Inflammatory macrophage (primary cell): Measurements from ENCODE around the gene NPLOC4.

Experiments
- DNase-seq, 2 donors: peaks; one replicate each; pipeline ENCODE4 v3.0.0-alpha.2; 2020 to 2022
- total RNA-seq, 18 experiments: gene quantifications; one replicate each; lab custom pipeline; 2026; ENCODE audit warnings: mixed read lengths in 6 of 18, inconsistent platforms in 2 of 18; lab: John Stamatoyannopoulos, UW

Gene NPLOC4
- total RNA-seq = 126 to 276 (median 167) reads per million in 18 experiments

DNA sequence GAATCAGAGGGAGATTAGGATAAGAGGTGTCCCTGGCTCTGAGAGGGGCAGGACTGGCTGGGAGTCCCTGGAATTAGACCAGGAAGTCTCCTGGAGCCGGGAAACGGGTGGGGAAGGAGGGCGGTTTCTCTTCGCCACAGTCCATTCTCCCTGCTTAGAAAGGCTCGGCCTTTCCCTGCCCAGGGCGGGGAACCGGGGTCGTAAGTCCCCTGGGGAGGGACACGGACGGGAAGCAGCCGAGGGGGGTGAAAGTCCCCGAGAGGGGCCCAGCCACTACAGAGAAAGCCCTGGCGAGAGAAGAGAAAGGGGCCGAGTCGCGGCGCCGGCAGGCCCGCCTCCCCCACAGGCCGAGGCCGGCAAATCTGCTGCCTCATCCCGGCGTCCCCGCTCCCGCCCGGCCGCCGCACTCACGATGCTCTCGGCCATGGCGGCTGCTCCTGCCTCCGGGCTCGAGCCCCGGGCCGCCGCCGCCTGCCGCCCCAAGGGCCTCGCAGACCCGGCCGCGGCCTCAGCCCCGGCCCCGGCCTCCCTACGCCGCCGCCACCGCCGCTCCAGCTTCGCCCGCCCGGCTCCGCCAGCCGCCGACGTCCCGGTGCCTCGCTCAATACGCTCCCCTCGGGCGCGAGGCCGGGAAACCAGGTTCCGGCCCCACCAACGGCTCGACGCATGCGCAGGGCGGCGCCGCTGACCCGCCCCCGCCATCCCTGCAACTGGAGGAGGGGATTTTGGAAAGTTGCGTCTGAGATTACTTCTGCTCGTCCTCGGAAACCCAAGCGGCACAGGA, at the start of gene NPLOC4, which contains the start of gene TSPAN10:
Gene NPLOC4, minus strand, starts transcription at position 608 of the 784 bp plus-strand sequence. Its CDS starts 182 bp downstream, at position 426.
Gene TSPAN10, plus strand, starts transcription at position 692 of the 784 bp plus-strand sequence. CDS start 5,217 bp downstream, outside the sequence.
- DNase-seq = peak; percentile 90 to 94

DNA sequence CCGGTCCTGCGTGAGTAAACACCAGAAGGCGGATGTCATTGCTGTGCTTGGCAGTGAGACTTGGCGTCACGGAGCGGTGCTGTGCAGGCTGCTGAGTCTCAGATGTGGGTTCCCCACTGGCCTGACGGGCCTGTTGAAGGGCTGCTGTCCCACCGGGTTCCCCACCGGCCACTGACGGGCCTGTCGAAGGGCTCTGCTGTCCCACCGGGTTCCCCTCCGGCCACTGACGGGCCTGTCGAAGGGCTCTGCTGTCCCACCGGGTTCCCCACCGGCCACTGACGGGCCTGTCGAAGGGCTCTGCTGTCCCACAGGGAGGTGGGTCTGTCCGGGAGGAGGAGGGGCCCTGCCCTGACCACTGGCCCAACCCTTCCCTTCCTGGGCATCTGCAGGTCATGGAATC, 49.7 kb upstream of the NPLOC4 start:
- DNase-seq = no peak

DNA sequence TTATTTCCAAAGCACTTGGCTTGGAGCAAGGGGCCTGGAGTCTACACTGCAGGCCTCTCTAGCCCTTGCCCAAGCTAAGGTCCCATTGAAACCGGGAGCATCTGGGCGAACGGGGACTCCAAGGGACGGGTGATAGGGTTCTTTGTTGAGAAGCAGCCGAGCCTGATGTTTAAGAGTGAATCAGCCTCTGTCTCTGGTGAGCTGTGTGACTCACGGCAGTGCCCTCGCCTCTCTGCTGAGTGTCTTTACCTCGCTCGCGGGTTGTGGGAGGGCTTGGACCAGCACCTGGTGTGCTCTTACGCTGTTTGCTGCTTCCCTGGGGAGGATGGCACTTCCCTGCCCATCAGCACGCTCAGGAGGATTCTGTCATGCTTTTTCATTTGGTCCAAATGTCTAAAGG, 48.2 kb upstream of the NPLOC4 start:
- no peak for DNase-seq

DNA sequence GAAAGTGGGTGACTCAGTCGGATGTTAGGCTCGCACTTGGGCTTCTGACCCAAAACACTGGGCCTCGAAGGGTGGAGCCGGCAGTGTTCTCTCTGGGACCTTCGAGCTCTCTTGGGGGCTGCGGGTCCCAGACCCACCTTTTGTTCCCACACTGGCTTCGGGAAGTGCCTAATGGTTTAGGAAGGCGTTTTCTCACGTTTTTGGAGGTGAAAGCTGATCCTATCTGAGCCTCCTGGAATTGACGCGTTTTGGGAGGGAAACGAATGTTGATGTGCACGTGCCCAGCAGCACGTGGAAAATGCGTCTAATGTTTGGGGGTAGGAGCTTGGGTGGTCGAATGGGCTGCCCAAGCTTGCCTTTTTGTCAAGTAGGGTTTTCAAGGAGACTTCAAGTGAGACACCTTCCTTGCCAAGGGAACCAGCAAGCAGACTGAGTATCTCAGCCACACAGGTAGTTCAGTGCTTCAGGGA, 47.6 kb upstream of the NPLOC4 start:
- peak in 1 of 2 donors; percentile 52 for DNase-seq

DNA sequence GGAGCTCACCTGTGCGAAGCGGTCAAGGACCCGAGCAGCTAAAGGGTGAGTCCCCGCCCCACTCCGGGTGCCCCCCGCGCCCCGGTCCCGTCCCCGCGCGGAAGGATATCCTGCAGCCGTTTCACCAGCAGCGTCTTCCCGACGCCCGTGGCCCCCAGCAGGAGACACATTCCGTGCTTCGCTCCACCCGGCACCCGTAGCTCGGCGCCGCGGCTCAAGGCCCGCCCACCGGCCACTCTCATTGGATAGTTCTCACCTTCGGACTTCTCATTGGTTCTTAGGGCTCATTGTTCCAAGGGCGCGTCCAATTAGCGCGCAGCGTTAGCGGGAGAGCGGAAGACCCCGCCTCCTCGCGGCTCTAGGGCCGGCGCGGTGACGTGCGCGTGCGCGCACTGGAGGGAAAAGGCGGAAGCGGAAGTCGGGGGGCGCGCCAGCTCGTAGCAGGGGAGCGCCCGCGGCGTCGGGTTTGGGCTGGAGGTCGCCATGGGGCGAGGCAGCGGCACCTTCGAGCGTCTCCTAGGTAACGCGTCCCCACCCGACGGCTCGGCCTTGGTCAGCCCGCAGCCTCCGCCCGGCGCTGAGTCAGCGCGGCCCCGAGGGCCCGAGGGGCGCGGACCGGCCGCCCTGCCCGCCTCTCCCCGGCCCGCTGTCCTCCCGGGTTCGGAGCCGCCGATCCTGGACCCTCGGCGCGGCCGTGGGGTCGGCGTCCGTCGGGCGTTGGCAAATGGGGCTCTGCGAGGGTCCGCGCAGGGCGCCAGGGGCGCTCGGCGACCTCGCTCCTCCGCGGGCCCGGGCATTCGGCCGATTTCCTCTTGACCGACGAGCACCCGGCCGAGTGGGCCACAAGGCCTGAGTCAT, 46.9 kb upstream of the NPLOC4 start, which contains the start of the genes ARL16 and HGS:
Gene ARL16, minus strand, starts transcription at position 214 of the 858 bp plus-strand sequence. Its CDS starts 44 bp downstream, at position 170.
Gene HGS, plus strand, starts transcription at position 428 of the 858 bp plus-strand sequence. Its CDS starts 56 bp downstream, at position 484.
- peak; percentile 100 for DNase-seq

DNA sequence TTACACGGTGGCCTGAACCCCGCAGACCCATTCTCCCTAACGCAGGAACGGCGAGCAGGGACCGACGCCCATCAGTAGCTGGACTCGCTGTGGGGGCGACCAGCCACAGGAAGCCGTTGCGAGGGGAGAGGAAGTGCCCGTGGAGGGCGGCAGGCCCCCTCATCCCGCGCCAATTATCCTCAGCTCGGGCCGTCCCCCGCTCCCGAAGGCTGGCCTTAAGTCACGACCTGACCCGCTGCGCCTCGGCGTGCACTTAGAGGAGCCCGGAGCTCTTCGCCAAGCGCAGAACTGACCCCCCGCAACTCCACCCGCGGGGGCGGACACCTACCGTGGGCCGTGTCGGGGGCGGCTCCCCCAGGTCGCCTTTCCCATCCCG, 46.3 kb upstream of the NPLOC4 start:
- DNase-seq = peak; percentile 19 to 61

DNA sequence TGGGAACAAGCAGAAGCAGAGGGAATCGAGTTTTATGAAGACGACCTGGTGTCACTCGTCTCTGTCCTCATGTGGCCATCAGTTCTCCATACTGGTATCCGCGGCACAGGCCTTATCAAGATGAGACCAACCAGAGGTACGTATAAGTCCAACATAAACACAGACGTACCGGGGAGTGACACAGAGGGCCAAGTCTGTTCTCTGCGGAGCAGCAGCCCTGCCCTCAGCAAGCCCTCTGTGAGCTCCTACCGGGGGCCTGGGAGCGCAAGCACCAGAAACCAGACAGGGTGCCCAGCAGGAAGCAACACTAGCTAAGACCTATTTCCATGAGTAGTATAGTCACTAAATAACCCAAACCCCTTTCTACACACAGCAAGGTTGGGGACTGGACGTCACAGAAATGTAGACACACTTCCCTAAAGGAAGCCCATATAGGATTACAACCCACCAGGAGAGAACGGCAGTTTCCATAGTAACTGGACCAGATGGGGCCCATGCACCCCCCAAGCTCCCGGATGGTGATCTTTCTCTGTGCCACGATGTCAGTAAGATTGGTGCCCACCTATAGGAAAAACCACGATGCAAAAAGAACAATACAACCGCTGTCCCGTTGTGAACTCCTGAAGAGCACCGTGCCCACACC, 45.8 kb upstream of the NPLOC4 start:
- DNase-seq = no peak

DNA sequence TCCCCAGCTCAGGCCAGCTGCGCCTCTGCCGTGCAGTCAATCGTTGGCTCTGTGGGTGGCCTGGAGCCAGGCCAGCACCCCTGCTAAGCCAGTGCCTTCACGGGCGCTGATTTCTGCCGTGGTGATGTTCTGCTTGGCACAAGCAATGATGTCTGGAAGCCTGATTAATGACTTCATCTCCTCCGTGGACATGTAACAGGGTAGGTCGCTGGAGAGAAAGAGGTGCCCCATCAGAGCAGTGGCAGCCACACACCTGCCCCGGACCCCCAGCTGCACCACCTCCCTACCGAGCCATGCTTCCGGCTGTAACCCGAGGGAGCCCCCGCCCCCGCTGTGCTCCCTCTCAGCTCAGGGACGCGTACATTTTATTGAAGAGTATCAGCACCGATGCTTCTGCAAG, 44.8 kb upstream of the NPLOC4 start:
- no peak for DNase-seq

DNA sequence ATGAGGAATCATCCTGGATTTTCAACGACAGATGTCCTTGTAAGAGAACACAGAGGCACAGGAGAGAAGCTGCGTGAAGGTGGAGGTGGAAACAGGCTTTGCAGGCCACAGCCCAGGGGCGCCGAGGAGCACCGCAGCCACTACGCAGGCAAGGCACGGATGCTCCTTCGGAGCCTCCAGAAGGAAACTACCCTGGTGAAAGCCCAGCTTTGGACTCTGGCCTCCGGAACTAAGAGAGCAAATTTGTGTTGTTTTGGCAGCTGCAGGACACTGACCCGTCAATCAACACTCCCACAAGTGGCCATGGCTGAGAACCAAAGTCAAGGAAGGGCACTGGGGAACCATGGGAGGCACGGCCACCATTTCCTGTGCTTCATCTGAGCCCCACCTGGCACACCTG, 43.2 kb upstream of the NPLOC4 start:
- no peak for DNase-seq

DNA sequence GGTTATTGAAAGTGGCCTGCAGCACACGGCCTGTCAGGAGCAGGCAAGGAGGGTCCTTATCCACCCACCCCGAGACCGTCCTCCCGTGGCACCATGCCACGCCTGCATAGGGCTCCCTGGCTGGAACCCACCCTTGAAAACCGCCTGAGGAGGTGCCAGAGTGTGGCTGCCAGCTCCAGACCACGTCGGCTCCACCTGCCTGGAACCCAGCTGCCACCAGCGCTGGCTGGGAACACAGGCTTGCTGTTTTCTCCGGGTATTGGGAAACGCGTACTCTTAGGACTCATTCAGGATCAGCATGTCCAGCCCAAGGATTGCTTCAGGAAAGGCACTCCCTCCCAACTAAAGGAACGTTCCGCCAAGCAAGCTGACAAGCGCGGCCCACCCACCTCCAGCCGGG, 40.0 kb upstream of the NPLOC4 start:
- no peak for DNase-seq

DNA sequence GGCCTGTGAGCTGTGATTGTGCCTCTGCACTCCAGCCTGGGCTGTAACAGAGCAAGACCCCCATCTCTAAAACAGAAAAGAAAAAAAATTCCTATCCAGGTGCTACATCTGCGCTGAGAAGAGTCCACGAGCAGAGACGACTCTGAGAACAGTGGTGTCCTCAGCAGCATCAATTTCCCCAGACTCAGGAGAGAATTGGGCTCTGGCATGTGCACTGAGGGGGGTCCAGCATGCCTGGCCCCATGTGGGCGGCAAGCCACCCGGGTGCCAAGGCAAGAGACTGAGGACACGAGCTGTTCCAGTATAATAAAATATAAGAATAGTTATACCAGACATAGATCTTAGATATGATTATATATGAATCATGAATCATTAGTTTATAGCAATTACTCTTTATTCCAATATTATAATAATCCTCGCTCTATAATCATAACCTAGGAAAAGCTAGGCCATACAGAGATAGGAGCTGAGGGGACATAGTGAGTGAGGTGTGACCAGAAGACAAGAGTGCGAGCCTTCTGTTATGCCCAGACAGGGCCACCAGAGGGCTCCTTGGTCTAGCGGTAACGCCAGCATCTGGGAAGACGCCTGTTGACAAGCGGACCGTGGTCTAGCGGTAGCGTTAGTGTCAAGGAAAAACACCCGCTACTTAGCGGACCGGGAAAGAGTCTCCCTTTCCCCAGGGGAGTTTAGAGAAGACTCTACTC, 38.8 kb upstream of the NPLOC4 start:
- DNase-seq = peak; percentile 9 to 11

DNA sequence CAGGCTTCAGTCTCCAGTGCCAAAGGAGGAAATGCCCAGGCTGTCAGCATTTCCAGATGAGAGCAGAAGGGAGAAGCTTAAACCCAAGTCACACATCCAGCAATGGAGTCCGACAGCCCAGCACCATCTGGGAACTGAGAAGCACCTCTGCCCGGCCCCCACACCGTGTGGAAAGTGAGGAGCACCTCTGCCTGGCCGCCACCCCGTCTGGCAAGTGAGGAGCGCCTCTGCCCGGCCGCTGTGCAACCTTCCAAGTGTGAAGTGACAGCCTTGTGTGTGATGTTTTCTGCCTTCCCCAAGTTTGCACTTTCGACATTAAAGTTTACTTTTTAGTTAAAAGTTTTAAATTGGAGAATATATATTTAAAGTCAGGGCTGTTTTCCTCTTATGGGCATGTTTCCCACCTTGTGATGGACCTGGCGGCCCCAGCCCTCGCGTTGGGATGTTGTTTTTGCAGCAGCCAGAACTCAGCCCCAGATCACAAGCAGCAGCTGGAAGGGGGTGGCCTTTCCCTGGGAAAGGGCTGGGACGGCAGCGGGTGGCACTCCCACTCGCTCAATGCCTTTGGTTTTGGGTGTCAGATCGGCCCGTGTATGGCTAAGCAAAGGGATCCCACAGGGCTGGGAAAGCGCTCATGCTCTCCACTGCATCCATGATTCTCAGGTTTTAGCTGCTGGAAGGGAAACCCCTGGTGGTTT, 36.8 kb upstream of the NPLOC4 start:
- DNase-seq = no peak

DNA sequence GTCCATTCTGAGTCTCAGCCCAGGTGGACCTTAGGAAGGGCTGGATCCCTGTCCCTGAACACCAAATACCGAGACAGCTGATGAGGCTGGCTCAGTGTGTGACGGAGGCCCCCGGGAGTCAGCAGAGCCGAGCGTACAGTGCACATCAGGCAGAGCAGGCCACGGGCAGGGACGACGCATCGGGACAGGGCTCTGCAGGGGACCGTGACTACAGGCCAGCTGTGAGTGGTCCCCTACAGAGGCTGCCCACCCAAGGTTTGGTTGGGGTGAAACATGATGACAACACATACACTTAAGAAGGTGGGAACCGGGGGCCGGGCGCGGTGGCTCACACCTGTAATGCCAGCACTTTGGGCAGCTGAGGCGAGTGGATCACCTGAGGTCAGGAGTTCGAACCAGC, 36.0 kb upstream of the NPLOC4 start:
- DNase-seq = no peak

DNA sequence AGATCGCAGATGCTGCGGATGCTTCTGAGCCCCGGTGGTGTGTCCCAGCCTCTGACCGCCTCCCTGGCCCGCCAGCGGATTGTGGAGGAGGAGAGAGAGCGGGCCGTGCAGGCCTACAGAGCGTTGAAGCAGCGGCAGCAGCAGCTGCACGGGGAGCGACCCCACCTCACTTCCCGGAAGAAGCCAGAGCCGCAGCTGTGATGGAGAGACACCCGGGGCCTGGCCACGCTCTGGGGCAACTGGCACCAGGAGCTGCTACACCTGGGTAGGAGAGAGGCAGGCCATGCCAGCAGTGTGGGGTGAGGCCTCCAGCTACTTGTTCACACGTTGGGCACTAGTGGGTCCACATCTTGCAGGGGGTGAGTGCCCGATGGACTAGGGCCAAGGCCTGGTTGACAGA, 35.6 kb upstream of the NPLOC4 start:
- no peak for DNase-seq

DNA sequence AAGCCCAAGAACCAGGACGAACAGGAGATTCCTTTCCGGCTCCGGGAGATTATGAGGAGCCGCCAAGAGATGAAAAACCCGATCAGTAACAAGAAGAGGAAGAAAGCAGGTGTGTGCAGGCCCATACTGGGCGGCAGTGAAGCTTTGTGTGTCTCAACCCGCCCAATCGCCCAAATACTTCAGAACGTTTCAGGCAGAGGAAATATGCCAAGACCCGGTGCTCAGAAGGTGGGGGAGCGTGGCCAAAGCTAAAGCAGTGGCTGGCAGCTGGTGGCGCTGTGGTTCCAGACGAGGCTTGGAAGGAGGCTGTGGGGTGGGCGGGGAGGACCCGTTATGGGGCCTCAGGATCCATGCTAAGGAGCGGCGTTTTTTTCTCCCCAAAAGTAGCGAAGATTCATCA, 30.8 kb upstream of the NPLOC4 start:
- peak in 1 of 2 donors; percentile 8 for DNase-seq

DNA sequence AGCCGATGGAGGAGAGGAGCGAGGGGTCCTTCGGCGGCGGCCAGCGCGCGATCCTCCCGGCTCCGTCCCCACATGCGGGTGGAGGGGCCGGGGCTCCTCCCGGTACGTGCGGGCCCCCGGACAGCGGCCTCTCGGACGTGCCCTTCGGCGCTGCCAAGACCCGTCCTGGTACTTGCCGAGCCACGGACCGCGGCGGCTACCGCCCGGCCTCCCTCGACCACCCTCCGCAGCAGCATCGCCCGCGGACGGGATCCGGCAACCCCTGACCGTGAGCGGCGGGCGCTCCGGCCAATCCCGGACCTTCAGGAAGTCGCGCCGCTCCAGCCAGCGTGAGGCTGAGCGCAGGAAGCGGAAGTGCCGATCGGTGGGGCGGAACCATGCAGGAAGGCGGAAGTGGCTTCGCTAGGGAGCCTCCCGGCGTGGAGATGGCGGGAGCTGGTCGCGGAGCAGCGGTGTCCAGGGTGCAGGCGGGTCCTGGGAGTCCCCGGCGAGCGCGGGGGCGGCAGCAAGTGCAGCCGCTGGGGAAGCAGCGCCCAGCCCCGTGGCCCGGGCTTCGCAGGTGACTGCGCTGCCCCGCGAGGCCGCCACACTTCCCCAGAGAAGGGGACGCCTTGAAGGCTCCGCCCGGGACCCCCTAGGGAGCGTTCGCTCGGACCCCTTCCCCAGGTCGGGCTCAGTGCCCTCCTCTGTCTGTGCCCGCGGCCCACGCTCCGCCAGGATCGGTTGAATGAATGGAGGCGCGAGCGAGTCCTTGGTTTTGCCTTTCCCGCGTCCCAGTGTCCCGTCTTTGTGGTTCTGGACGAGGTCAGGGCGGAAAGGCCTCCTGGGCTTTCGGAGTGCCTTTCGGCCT, 29.7 kb upstream of the NPLOC4 start, which contains the start of the genes CCDC137 and OXLD1:
Gene CCDC137, plus strand, starts transcription at position 396 of the 850 bp plus-strand sequence. Its CDS starts 30 bp downstream, at position 426.
Gene OXLD1, minus strand, starts transcription at position 264 of the 850 bp plus-strand sequence. Its CDS starts 28 bp downstream, at position 236.
- DNase-seq = peak; percentile 97 to 99

DNA sequence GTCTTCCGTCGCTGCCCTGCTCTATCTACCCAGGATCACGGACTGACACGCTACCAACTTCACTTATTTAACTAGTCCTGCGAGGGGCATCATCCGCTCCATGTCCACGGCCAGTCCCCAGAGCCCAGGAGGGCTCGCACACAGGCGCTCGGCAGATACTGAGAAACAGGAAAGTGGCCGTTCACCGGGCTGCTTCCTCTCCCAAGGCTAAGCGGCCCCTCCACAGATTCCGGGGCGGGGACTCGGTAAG, 29.1 kb upstream of the NPLOC4 start:
- DNase-seq = peak in 1 of 2 donors; percentile 21

DNA sequence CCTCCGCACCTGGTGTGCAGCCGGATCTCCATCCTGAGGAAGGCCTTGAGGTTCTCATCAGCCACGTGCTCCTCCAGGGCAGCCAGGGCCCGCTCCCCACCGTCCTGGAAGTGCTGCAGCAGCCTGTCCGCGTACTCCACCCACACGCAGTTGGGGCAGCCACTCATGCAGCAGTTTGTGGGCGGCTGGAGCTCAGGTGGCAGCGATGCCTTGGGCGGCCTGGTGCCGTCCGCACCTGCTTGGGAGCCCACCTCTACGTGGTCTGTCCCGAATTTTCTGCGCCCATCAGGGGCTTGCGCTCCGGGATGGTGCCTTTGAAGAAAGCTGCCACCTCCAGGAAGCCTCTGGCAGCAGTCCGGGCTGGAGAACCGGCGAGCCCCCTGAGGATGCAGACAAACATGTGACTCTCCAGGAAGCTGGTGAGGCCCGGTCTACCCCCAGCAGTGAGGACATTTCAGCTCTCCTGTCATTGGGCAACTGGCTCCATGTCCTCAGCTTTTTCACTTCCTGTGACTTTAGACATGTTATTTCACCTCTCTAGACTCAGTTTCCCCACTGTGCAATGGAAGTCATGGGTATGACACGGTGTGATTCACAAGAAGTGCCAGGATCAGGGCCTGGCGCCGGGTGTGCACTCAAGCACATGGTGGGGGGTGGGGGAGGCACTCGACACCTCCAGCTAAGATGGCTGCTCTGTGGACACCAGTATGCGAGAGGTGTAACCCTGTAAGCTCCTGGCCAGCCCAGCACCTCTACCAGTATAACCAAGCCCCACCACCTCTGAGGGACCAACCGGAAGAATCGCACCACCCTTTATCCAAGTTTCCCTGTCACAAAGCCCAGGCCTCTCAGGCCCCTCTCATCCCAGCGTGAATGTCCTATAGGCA, 28.5 kb upstream of the NPLOC4 start:
- peak; percentile 14 to 35 for DNase-seq

DNA sequence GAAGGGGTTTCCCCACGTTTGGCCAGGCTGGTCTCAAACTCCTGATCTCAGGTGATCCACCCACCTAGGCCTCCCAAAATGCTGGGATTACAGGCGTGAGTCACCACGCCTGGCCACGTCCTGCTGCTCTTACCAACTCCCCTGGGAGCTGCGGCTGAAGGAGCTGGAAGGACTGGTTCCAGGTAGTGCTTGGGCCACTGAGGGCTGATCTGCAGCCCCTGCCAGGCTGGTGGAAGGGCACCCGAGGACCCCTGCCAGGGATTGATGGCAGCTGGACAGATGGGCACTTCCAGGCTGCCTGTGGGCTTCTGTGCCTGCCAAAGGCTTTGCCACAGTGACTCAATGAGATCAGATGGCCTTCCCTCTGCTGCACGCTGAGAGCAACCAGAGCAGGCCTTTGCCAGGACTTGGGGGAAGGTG, 27.1 kb upstream of the NPLOC4 start:
- no peak for DNase-seq
